A673 (cell line): Measurements from ENCODE around the gene PNKD. TPM values are rescaled to one million over a fixed set of nuclear protein-coding genes. Genes with fewer than 3 reads are reported as not detected.
"Not testable (repeated sequence)": the region's sequence is repeated elsewhere in the genome, so short reads cannot be mapped to it uniquely, and the experiment has no call there.

Experiments used
- BruUV-seq: library from RNA; stranded (reverse); fragments of 400-500 nt; replicated peaks from 2 replicates; lab custom pipeline; 2021; lab: Mats Ljungman, UMichigan
- CTCF ChIA-PET: fragments of 300-600 bp; sonication (Branson Sonifier 250); formaldehyde crosslinking; loops from one replicate; lab custom pipeline; 2022; ENCODE audit warnings: antibody characterized with exemption; lab: Charles Lee
- POLR2A ChIA-PET: fragments of 300-600 bp; sonication (Branson Sonifier 250); formaldehyde crosslinking; loops from one replicate; lab custom pipeline; 2022; ENCODE audit warnings: antibody characterized with exemption; ENCODE audit not compliant: low non-redundant PET; lab: Charles Lee
- DNase-seq: peaks from one replicate; pipeline ENCODE4 v3.0.0-alpha.2; 2015; ENCODE audit warnings: low spot score
- H3K27ac ChIP-seq: fragments of 200-600 bp; sonication (generic); 2 replicates; pipeline ENCODE4 v1.5.1; 2016; ENCODE audit warnings: mixed run types, low read depth, mild to moderate bottlenecking, mixed read lengths, antibody characterized with exemption, low read length; ENCODE audit not compliant: poor library complexity, severe bottlenecking
- H3K27me3 ChIP-seq: fragments of 200-600 bp; sonication (generic); replicated peaks from 2 replicates; pipeline ENCODE4 v1.6.1; 2017; ENCODE audit warnings: mixed run types, low read depth, mild to moderate bottlenecking, mixed read lengths, antibody characterized with exemption, low read length; ENCODE audit not compliant: insufficient read depth, poor library complexity
- H3K36me3 ChIP-seq: fragments of 200-600 bp; sonication (generic); 2 replicates; pipeline ENCODE4 v1.6.1; 2016; ENCODE audit warnings: mixed run types, mild to moderate bottlenecking, mixed read lengths, antibody characterized with exemption, low read length; ENCODE audit not compliant: insufficient read depth, poor library complexity, severe bottlenecking
- H3K4me1 ChIP-seq: fragments of 200-600 bp; sonication (generic); 2 replicates; pipeline ENCODE4 v1.6.1; 2017; ENCODE audit warnings: mixed run types, mild to moderate bottlenecking, mixed read lengths, antibody characterized with exemption, low read length; ENCODE audit not compliant: insufficient read depth, poor library complexity, severe bottlenecking
- H3K4me3 ChIP-seq: fragments of 200-600 bp; sonication (generic); 2 replicates; pipeline ENCODE4 v1.5.1; 2016; ENCODE audit warnings: low read depth, mixed run types, mild to moderate bottlenecking, mixed read lengths, low read length; ENCODE audit not compliant: poor library complexity, severe bottlenecking
- H3K9me3 ChIP-seq: fragments of 200-600 bp; sonication (generic); 2 replicates; pipeline ENCODE4 v1.6.1; 2016; ENCODE audit warnings: mixed run types, low read depth, mild to moderate bottlenecking, mixed read lengths, antibody characterized with exemption, low read length; ENCODE audit not compliant: poor library complexity, severe bottlenecking
- CTCF ChIP-seq: fragments of 300-800, 200-600 bp; sonication (generic); conservative IDR thresholded peaks from 2 replicates; pipeline ENCODE4 v1.5.1; 2017; ENCODE audit warnings: low read depth, mild to moderate bottlenecking, antibody characterized with exemption, low read length, moderate library complexity, mixed read lengths
- EZH2 ChIP-seq: fragments of 200-600 bp; sonication (generic); IDR thresholded peaks from 2 replicates; pipeline ENCODE4 v1.6.1; 2017; ENCODE audit warnings: borderline replicate concordance, low read depth, mild to moderate bottlenecking, mixed read lengths, antibody characterized with exemption, low read length; ENCODE audit not compliant: poor library complexity, severe bottlenecking
- intact Hi-C: fragments of 100-400 bp; cut with micrococcal nuclease; formaldehyde crosslinking; loops from one replicate; pipeline ENCODE4 v1.10.0; 2022; ENCODE audit not compliant: unreplicated experiment
- total RNA-seq: library from RNA; stranded (reverse); gene quantifications from 2 replicates; pipeline ENCODE4 v1.2.3, GENCODE V29; 2021

Gene PNKD
- total RNA-seq, 1 experiment from 2014 or later = 36.7 TPM

GRCh38 chr2:218310853-218311540, 40.7 kb downstream of the PNKD start:
- CTCF ChIA-PET = no interaction called here

GRCh38 chr2:218311541-218312266, 41.4 kb downstream of the PNKD start:
- H3K9me3 ChIP-seq, H3K4me1 ChIP-seq, BruUV-seq, H3K4me3 ChIP-seq, CTCF ChIA-PET, DNase-seq, intact Hi-C loops, H3K36me3 ChIP-seq, POLR2A ChIA-PET, H3K27ac ChIP-seq, H3K27me3 ChIP-seq: not testable (repeated sequence)

More at GRCh38 chr2:218310853-218311540, 40.7 kb downstream of the PNKD start:
- no TSS peak for BruUV-seq
- Histone ChIP-seq H3K4me3 (no peak overlapping the region), H3K36me3 (no peaks in the 10 kb centered on the region), H3K27me3 (no peaks in the 10 kb centered on the region), H3K27ac (no peak overlapping the region), H3K9me3 (no peaks in the 10 kb centered on the region), H3K4me1 (no peaks in the 10 kb centered on the region)
- TF ChIP-seq CTCF = no peak
- TF ChIP-seq EZH2 = no peak
- intact Hi-C loops = no loop called here
- POLR2A ChIA-PET = no interaction called here
- no peak for DNase-seq

GRCh38 chr2:218312267-218312756, 42.0 kb downstream of the PNKD start:
- no TSS peak for BruUV-seq
- no peak for DNase-seq
- no peaks in the 10 kb centered on the region for H3K36me3 ChIP-seq
- H3K27me3 ChIP-seq = no peaks in the 10 kb centered on the region
- POLR2A ChIA-PET = no interaction called here
- intact Hi-C loops = no loop called here
- H3K27ac ChIP-seq = no peak overlapping the region
- TF ChIP-seq CTCF (no peak), EZH2 (no peak)
- H3K9me3 ChIP-seq = no peaks in the 10 kb centered on the region
- H3K4me3 ChIP-seq = no peak overlapping the region
- H3K4me1 ChIP-seq = no peaks in the 10 kb centered on the region
- CTCF ChIA-PET = no interaction called here
